ENCODE measurements around the gene SLC39A13. TPM values are rescaled to one million over a fixed set of nuclear protein-coding genes. Genes with fewer than 3 reads are reported as not detected.

The SLC39A13 gene
- total and polyA plus RNA-seq, 2 experiments from 2014 or later = 175 to 189 TPM

DNA sequence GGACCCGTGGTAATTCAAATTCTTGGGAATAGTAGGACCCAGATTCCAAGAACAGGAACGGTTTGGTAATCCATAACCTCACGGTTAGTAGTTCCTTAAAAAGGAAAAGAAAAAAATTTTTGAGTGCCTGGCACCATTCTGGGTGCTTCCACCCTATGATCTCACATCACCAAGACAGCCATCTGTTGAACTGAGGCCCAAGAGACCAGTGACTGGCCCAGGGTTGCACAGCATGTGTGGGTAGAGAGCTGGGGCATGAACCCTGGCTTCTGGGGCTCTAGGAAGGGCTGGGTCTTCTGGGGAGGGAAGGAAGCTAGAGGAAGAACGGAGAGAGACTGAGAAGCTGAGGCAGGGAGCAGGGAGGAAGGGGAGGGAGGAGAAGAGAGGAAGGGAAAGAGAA, 25.3 kb upstream of the SLC39A13 start:
- no peaks in the 10 kb centered on the region for H3K27me3 ChIP-seq (replicated peaks; ENCODE audit: insufficient read depth)
- H3K36me3 ChIP-seq (ENCODE audit: low read depth) = no peaks in the 10 kb centered on the region
- H3K79me2 ChIP-seq (ENCODE audit: insufficient read depth) = no peaks in the 10 kb centered on the region
- in situ Hi-C loops (cut with MboI) = no loop called here
- DNase-seq = no peak
- H3K4me2 ChIP-seq (ENCODE audit: unreplicated experiment) = no peak overlapping the region
- H3K27ac ChIP-seq = no peak overlapping the region
- WGBS, 2 experiments (ENCODE audit: low coverage in 1 of 2, low lambda C conversion rate in 2 of 2, missing lambda C conversion rate in 2 of 2) = 37 to 49% methylated on average over 4 of the region's 4 CpGs
- no peaks in the 10 kb centered on the region for H3F3A ChIP-seq (ENCODE audit: insufficient read depth)
- no peak overlapping the region for H2AFZ ChIP-seq
- no peaks in the 10 kb centered on the region for H3K4me1 ChIP-seq (ENCODE audit: insufficient read depth)
- TF ChIP-seq EZH2phosphoT487 (IDR thresholded peaks at IDR 0.05; ENCODE audit: insufficient read depth, low read depth) (no peak), EZH2 (IDR thresholded peaks at IDR 0.05; ENCODE audit: insufficient read depth, poor library complexity, severe bottlenecking) (no peak)
- no peaks in the 10 kb centered on the region for H3K9me2 ChIP-seq (ENCODE audit: insufficient read depth)
- no peaks in the 10 kb centered on the region for H4K20me1 ChIP-seq (ENCODE audit: insufficient read depth)
- H3K9ac ChIP-seq = no peak overlapping the region
- H3K4me3 ChIP-seq = no peak overlapping the region
- H3K9me3 ChIP-seq (ENCODE audit: low read depth) = no peaks in the 10 kb centered on the region

DNA sequence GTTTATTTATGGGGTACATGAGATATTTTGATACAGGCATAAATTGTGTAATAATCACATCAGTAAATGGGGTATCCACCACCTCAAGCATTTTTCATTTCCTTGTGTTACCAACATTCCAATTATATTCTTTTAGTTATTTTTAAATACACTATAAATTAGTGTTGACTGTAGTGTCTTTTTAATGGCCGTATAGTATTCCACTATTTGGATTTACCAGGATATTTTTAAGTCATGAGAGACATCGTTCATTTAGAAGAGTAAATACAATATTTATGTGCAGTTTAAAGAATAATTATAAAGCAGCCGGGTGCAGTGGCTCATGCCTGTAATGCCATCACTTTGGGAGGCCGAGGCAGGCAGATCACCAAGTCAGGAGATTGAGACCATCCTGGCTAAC, 23.9 kb upstream of the SLC39A13 start:
- no peaks in the 10 kb centered on the region for H3K79me2 ChIP-seq (ENCODE audit: insufficient read depth)
- no peaks in the 10 kb centered on the region for H3K4me1 ChIP-seq (ENCODE audit: insufficient read depth)
- in situ Hi-C loops (cut with MboI) = no loop called here
- no peak overlapping the region for H3K9ac ChIP-seq
- H4K20me1 ChIP-seq (ENCODE audit: insufficient read depth) = no peaks in the 10 kb centered on the region
- H2AFZ ChIP-seq = no peak overlapping the region
- H3K9me2 ChIP-seq (ENCODE audit: insufficient read depth) = no peaks in the 10 kb centered on the region
- 86 to 88% methylated on average over 4 of the region's 4 CpGs for WGBS, 2 experiments (ENCODE audit: low coverage in 1 of 2, low lambda C conversion rate in 2 of 2, missing lambda C conversion rate in 2 of 2)
- H3K9me3 ChIP-seq (ENCODE audit: low read depth) = no peaks in the 10 kb centered on the region
- no peak overlapping the region for H3K27ac ChIP-seq
- H3K4me3 ChIP-seq = no peak overlapping the region
- no peak overlapping the region for H3K4me2 ChIP-seq (ENCODE audit: unreplicated experiment)
- no peaks in the 10 kb centered on the region for H3F3A ChIP-seq (ENCODE audit: insufficient read depth)
- H3K36me3 ChIP-seq (ENCODE audit: low read depth) = no peaks in the 10 kb centered on the region
- no peak for TF ChIP-seq EZH2 (IDR thresholded peaks at IDR 0.05; ENCODE audit: insufficient read depth, poor library complexity, severe bottlenecking)
- TF ChIP-seq EZH2phosphoT487 (IDR thresholded peaks at IDR 0.05; ENCODE audit: insufficient read depth, low read depth) = no peak
- DNase-seq = no peak
- H3K27me3 ChIP-seq (replicated peaks; ENCODE audit: insufficient read depth) = no peaks in the 10 kb centered on the region

DNA sequence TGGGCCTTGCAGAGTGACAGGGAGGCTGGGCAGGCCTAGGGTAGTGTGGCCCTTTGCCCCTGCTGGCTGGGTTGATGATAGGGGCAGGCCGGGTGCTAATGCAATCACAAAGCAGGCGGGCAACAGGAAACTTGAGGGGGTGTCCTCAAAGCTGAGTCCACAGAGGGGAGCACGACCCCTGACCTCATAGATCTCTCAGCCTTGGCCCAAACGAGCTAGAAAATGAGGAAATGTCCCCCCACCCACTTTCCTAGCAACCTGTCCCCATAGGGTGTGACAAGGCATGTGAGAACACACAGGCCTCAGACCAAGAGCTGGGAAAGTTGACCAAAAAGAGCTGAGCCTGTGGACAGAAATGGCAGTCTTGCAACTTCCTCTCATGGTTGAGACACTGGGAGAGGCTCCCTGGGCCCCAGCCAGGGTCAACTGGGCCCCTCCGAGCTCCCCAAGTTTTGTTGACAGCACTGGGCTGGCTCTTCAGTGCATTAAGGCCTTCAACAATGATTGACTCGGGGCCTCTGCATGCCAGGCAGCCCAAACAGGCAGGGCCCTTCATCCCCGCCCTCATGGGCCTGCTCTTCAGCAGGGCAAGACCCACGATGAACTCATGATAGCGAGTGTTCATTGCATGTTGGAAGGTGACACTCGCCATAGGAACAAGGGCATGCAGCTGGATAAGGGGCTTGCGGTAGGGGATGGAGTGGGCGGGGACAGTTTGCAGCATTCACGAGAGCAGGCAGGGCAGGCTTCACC, 20.3 kb upstream of the SLC39A13 start:
- Histone ChIP-seq H3K4me3 (no peak overlapping the region), H3K4me2 (ENCODE audit: unreplicated experiment) (no peak overlapping the region), H3K27me3 (replicated peaks; ENCODE audit: insufficient read depth) (no peaks in the 10 kb centered on the region), H3K79me2 (ENCODE audit: insufficient read depth) (no peaks in the 10 kb centered on the region), H3K36me3 (ENCODE audit: low read depth) (no peaks in the 10 kb centered on the region), H3K9ac (no peak overlapping the region), H3K27ac (no peak overlapping the region), H2AFZ (no peak overlapping the region), H4K20me1 (ENCODE audit: insufficient read depth) (no peaks in the 10 kb centered on the region), H3K9me2 (ENCODE audit: insufficient read depth) (no peaks in the 10 kb centered on the region), H3K4me1 (ENCODE audit: insufficient read depth) (no peaks in the 10 kb centered on the region), H3K9me3 (ENCODE audit: low read depth) (no peaks in the 10 kb centered on the region), H3F3A (ENCODE audit: insufficient read depth) (no peaks in the 10 kb centered on the region)
- no peak for TF ChIP-seq EZH2phosphoT487 (IDR thresholded peaks at IDR 0.05; ENCODE audit: insufficient read depth, low read depth)
- no peak for TF ChIP-seq EZH2 (IDR thresholded peaks at IDR 0.05; ENCODE audit: insufficient read depth, poor library complexity, severe bottlenecking)
- WGBS, 2 experiments (ENCODE audit: low coverage in 1 of 2, low lambda C conversion rate in 2 of 2, missing lambda C conversion rate in 2 of 2) = 78 to 79% methylated on average over 13 of the region's 13 CpGs
- DNase-seq = no peak
- in situ Hi-C loops (cut with MboI) = no loop called here

DNA sequence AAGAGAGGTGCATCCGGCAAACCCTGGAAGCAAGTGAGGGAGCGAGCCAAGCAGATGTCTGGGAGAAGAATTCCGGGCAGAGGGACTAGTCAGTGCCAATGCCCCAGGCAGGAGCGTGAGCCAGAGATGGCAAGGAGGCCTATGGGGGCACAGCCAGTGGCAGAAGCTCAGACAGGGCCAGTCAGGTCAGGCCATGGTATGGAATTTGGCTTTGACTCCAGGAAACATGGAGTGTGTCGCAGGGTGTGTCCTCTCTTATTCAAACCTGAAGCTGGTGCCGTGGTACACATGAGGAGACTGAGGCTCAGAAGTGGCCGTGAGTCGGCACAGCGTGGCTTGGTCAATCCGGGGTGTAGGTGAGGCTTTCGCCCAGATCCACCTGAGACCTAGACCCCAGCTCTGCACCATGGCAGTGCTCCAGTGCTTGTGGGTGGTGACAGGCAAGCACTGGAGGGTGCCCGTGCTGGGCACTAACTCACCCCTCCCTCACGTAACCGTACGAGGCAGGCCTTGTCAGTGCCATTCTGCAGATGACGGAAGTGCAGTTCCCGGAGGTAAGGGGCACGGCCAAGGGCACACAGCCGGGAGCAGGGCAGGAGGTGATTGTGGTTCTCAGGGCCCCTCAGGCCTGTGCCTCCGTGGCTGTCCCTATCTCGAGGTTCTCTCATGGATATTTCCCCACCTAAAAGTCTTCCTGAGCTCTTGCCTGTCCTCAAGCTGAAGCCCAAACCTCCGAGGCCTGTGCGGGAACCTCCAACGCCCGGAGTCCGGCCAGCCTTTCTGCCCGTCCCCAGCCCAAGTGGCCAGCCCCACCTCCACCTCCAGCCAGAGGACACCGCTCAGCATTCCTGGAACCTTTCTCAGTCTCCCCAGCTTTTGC, 19.5 kb upstream of the SLC39A13 start:
- H3K36me3 ChIP-seq (ENCODE audit: low read depth) = no peaks in the 10 kb centered on the region
- H3K9me2 ChIP-seq (ENCODE audit: insufficient read depth) = no peaks in the 10 kb centered on the region
- H3K9ac ChIP-seq = no peak overlapping the region
- no peaks in the 10 kb centered on the region for H3F3A ChIP-seq (ENCODE audit: insufficient read depth)
- no peaks in the 10 kb centered on the region for H3K9me3 ChIP-seq (ENCODE audit: low read depth)
- no peak for DNase-seq
- H4K20me1 ChIP-seq (ENCODE audit: insufficient read depth) = no peaks in the 10 kb centered on the region
- TF ChIP-seq EZH2phosphoT487 (IDR thresholded peaks at IDR 0.05; ENCODE audit: insufficient read depth, low read depth) (no peak), EZH2 (IDR thresholded peaks at IDR 0.05; ENCODE audit: insufficient read depth, poor library complexity, severe bottlenecking) (no peak)
- no peaks in the 10 kb centered on the region for H3K79me2 ChIP-seq (ENCODE audit: insufficient read depth)
- H3K4me2 ChIP-seq (ENCODE audit: unreplicated experiment) = no peak overlapping the region
- H3K4me1 ChIP-seq (ENCODE audit: insufficient read depth) = no peaks in the 10 kb centered on the region; the same call in 1 of the 2 replicates
- H3K4me3 ChIP-seq = no peak overlapping the region
- WGBS, 2 experiments (ENCODE audit: low coverage in 1 of 2, low lambda C conversion rate in 2 of 2, missing lambda C conversion rate in 2 of 2) = 83 to 92% methylated on average over 27 to 28 of the region's 28 CpGs
- H2AFZ ChIP-seq = no peak overlapping the region
- in situ Hi-C loops (cut with MboI) = no loop called here
- no peaks in the 10 kb centered on the region for H3K27me3 ChIP-seq (replicated peaks; ENCODE audit: insufficient read depth)
- H3K27ac ChIP-seq = no peak overlapping the region

Data from GM23248 (cell line).